Activated gamma-delta T cell treated with anti-CD3 and anti-CD28 coated beads, Interleukin-2, amount 50 U/mL, for 16 hours (primary cell): Measurements from ENCODE around the gene HSPG2.
"Not testable (repeated sequence)": the region's sequence is repeated elsewhere in the genome, so short reads cannot be mapped to it uniquely, and the experiment has no call there.

ENCODE experiments used
- DNase-seq: peaks from one replicate; pipeline ENCODE4 v3.0.0-alpha.2; 2020; ENCODE audit warnings: low read depth

Gene HSPG2

GRCh38 chr1:21955501-21956281 lies 18.6 kb upstream of the HSPG2 start:
- DNase-seq = no peak

- DNase-seq = no peak
Measured at GRCh38 chr1:21955058-21955457, 17.9 kb upstream of the HSPG2 start.

- DNase-seq = no peak
Measured at GRCh38 chr1:21952786-21953520, 15.8 kb upstream of the HSPG2 start.

GRCh38 chr1:21951226-21951870 lies 14.2 kb upstream of the HSPG2 start:
- no peak for DNase-seq

GRCh38 chr1:21950734-21951133 lies 13.6 kb upstream of the HSPG2 start:
- no peak for DNase-seq

- no peak for DNase-seq
Measured at GRCh38 chr1:21946836-21947587, 9.9 kb upstream of the HSPG2 start.

- no peak for DNase-seq
Measured at GRCh38 chr1:21944733-21945073, 7.6 kb upstream of the HSPG2 start.

GRCh38 chr1:21942959-21943640 lies 6.0 kb upstream of the HSPG2 start:
- DNase-seq = not testable (repeated sequence)

GRCh38 chr1:21942464-21942863 lies 5.4 kb upstream of the HSPG2 start:
- DNase-seq = no peak

- no peak for DNase-seq
Measured at GRCh38 chr1:21941370-21941769, 4.3 kb upstream of the HSPG2 start.

- no peak for DNase-seq
Measured at GRCh38 chr1:21940492-21940891, 3.4 kb upstream of the HSPG2 start.

GRCh38 chr1:21939650-21940374 lies 2.7 kb upstream of the HSPG2 start:
- no peak for DNase-seq

- no peak for DNase-seq
Measured at GRCh38 chr1:21938732-21939538, 1.8 kb upstream of the HSPG2 start.

- peak; percentile 38 for DNase-seq
Measured at GRCh38 chr1:21937372-21938121, 437 bp upstream of the HSPG2 start.

GRCh38 chr1:21936366-21937031 lies 611 bp downstream of the HSPG2 start:
- no peak for DNase-seq

- no peak for DNase-seq
Measured at GRCh38 chr1:21935891-21936365, 1.2 kb downstream of the HSPG2 start.

- no peak for DNase-seq
Measured at GRCh38 chr1:21935393-21935804, 1.7 kb downstream of the HSPG2 start.

GRCh38 chr1:21933397-21934248 lies 3.5 kb downstream of the HSPG2 start:
- no peak for DNase-seq
